IPS DF 19.7 (cell line): ENCODE measurements around the gene CUX1.

ENCODE experiments used
- DNase-seq: peaks from one replicate; pipeline ENCODE4 v3.0.0-alpha.2; 2013; ENCODE audit warnings: low read depth, low spot score

CUX1 gene

GRCh38 chr7:102258749-102259107 is 441.3 kb downstream of the CUX1 start:
- no peak for DNase-seq

DNA sequence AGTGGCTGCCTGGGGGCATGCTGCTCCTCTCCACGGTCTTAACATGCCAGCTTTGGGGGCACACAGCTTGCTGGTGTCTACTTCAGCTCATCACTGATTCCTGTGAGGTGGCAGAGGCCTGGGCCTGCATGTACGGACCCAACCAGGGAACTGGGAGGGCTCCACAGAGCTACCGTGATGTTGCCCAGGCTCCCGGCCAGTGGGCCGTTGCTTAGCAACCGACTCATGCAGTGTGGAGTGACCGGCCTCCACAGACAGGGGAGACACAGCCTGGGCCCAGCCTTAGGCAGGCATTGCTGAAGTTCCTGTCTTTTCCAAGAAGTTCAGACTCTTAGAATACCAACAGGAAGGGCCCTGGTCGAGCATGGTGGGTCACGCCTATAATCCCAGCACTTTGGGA is 443.4 kb downstream of the CUX1 start:
- no peak for DNase-seq

GRCh38 chr7:102261451-102261850 is 444.0 kb downstream of the CUX1 start:
- no peak for DNase-seq

- DNase-seq: no peak
Observed at GRCh38 chr7:102262546-102262945, 445.1 kb downstream of the CUX1 start.

GRCh38 chr7:102264367-102264891 is 447.0 kb downstream of the CUX1 start:
- DNase-seq: no peak

DNA sequence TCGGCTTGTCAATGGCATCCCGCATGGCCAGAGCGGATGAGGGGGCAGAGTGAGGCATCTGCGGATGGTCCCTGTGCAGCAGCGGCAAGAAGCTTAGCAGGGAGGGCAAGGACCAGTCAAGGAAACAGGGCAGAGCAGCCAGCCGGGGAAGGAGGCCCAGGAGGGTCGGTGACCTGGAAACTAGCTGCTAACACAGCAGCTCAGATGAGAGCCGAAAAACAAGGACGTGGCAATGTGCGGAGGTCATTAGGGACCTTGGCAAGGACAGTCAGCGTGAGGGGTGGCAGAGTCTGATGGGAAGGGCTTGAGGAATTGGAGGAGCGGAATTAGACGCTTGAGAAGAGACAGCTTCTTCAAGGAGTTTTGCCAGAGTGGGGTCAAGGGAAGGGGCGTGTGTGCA is 449.1 kb downstream of the CUX1 start:
- DNase-seq: no peak

DNA sequence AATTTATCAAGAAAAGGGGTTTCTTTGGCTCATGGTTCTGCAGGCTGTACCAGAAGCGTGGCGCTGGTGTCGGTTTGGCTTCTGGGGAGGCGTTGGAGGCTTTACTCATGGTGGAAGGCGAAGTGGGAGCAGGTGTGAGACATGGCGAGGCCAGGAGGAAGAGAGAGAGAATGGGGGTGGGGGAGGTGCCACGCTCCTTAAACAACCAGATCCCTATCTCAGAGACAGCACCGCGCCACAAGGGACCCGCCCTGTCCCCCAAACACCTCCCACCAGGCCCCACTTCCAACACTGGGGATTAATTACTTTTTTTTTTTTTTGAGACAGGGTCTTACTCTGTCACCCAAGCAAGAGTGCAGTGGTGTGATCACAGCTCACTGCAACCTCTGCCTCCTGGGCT is 451.2 kb downstream of the CUX1 start:
- no peak for DNase-seq

- no peak for DNase-seq
Observed at GRCh38 chr7:102270178-102270887, 452.9 kb downstream of the CUX1 start.

- no peak for DNase-seq
Observed at GRCh38 chr7:102271158-102271798, 453.9 kb downstream of the CUX1 start.

GRCh38 chr7:102272075-102272916 is 454.9 kb downstream of the CUX1 start:
- no peak for DNase-seq

GRCh38 chr7:102272917-102273748 is 455.7 kb downstream of the CUX1 start:
- no peak for DNase-seq

- DNase-seq: no peak
Observed at GRCh38 chr7:102273749-102274712, 456.6 kb downstream of the CUX1 start.

DNA sequence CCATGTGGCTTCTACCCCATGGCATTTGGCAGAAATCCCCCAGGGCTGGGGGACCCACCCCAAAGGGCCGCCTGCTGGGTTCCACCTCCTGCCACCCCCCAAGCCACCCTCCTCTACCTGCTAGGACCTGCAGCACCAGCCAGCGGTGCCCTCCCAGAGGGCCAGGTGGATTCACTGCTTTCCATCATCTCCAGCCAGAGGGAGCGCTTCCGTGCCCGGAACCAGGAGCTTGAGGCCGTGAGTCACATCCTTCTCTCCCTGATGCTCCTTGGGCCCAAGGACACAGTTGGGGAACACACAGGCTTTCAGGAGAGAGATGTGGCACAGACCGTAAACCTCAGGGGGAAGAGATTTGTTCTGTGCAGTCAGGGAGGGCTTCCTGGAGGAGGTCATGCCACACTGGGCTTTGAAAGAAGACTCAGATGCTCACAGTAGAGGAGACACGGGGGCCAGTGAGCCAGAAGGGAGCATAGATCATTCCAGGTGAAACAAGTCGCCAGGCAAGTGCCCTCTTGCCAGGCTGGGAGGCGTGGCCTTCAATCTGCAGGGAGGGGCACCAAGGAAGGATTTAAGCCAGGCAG is 457.8 kb downstream of the CUX1 start:
- DNase-seq: no peak

GRCh38 chr7:102277901-102278300 is 460.5 kb downstream of the CUX1 start:
- DNase-seq: no peak

GRCh38 chr7:102279537-102280400 is 462.3 kb downstream of the CUX1 start:
- no peak for DNase-seq

GRCh38 chr7:102280521-102280920 is 463.1 kb downstream of the CUX1 start:
- no peak for DNase-seq

GRCh38 chr7:102281785-102282184 is 464.4 kb downstream of the CUX1 start:
- no peak for DNase-seq

DNA sequence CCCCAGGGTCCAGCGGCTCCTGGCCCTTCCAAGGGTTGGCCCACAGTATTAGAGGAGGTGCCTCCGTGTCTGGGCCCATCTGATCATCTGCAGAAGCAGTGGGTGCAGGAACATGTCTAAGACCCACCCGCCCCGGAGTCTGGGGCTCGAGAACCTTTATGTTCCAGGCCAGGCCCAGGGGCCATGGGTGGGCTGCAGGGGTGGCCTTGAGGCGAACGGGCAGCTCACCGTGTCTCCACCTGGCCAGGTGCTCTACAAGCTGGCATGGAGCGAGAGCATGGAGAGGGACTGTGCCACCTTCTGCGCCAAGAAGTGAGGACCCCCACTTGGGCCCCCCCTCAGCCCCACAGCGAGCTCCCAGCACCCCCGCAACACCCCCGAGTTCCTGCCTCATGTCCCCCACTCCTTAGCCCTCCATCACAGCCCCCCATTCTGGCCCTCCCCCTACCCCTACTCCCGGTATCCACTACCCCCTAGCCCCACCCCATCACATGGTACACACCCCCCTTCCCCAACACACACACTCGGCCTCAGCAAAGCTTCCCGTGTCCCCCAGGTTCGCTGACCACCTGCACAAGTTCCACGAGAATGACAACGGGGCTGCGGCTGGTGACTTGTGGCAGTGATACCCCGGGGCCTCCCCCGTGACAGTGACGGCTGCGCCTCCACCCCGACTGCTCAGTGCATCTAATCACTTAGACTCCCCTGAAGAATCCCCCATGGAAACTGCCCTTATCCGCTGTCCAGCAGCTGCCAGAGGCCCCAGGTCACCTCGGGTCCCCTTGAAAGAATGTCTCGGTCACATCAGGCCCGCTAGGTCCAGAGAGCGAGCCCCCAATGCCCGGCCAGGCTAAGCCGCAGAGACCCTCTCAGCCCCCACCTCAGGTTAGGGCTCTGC is 465.3 kb downstream of the CUX1 start:
- DNase-seq: no peak
